Right cardiac atrium (tissue), 5 donors: ENCODE data around the gene PHC3. TPM values are rescaled to one million over a fixed set of nuclear protein-coding genes. Genes with fewer than 3 reads are reported as not detected.
A peak's percentile ranks its signal among the peaks of the same experiment; 100 is the strongest.

Experiments used
- ATAC-seq, 2 donors: fragments of 200-7000 bp; cut with Tn5 transposase; one replicate each; pipeline versions ENCODE4 v1.8.0 to v1.9.1; 2020; ENCODE audit warnings: moderate library complexity in 2 of 2, mild to moderate bottlenecking in 1 of 2
- DNase-seq, 3 donors: peaks; one replicate each; pipeline ENCODE4 v3.0.0-alpha.2; 2020
- H3K27ac ChIP-seq: one replicate; pipeline ENCODE4 v1.5.1; 2013; ENCODE audit warnings: mild to moderate bottlenecking, low read length, control low read depth, moderate library complexity
- H3K27me3 ChIP-seq: one replicate; pipeline ENCODE4 v1.6.1; 2013; ENCODE audit not compliant: control insufficient read depth, insufficient read depth
- H3K4me1 ChIP-seq: one replicate; pipeline ENCODE4 v1.6.1; 2013; ENCODE audit warnings: low read length; ENCODE audit not compliant: control insufficient read depth, insufficient read depth
- H3K4me3 ChIP-seq: one replicate; pipeline ENCODE4 v1.5.1; 2013; ENCODE audit warnings: low read length, control low read depth
- H3K9me3 ChIP-seq: one replicate; pipeline ENCODE4 v1.6.1; 2013; ENCODE audit warnings: low read length; ENCODE audit not compliant: control insufficient read depth
- whole genome bisulfite sequencing: extraction: QIAGEN DNeasy Blood & Tissue Kit; methylation state at CpG from one replicate; pipeline ENCODE4 v1.1.7; 2013; 5-methylcytosine and 5-hydroxymethylcytosine counted together
- intact Hi-C, 4 donors: fragments of 100-400 bp; cut with DNase I; formaldehyde crosslinking; loops; one replicate each; pipeline versions ENCODE4 v1.11.0 to v1.14.0; 2022 to 2023
- polyA plus RNA-seq: library from polyadenylated mRNA; stranded (reverse); fragments of 200-250 nt; gene quantifications from one replicate; pipeline ENCODE4 v1.2.3, GENCODE V29; 2013
- total RNA-seq, 4 donors: library from RNA; stranded (reverse); fragmentation: NEBNext Ultra II Directional; extraction: Animal tissue kit (Norgen Biotek cat#: 25700); gene quantifications; one replicate each; pipeline ENCODE4 v1.2.1, GENCODE V29; 2021
- donor health status: healthy with polysubstance abuse.
- donor health status: DM: no; HTN: yes; CAD: no.
- donor health status: DM: no; HTN: no; CAD: no.
- donor health status: DM: no; HTN: yes; CAD: no; lungs with severe emphysema.
- donor health status: DM: yes; HTN: yes; CAD: no.

PHC3 gene
- total and polyA plus RNA-seq, 5 donors: 6.2 to 62.4 (median 60.5) TPM

DNA sequence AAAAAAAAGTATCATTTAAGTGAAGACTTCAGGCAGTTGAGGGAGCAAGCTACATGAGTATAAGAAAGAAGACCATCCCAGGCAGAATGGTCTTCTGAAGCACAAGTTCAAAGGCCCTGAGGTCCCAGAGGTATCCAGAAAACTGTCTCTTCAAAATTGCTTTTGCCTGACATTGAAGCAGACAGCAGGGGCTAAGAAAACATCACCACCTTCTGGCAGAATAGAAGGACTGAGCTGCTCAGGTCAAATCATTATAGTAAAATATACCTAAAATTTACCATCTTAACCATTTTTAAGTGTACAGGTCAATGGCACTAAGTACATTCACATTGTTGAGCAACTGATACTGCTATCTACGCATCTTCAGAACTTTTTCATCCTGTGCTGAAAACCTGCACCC is 127.3 kb downstream of the PHC3 start:
- H3K4me3 ChIP-seq: no peak overlapping the region
- no peak overlapping the region for H3K27ac ChIP-seq
- intact Hi-C loops: no loop called here
- 95% methylated on average over 1 of the region's 1 CpG for WGBS
- H3K27me3 ChIP-seq: no peaks in the 10 kb centered on the region
- H3K9me3 ChIP-seq: no peaks in the 10 kb centered on the region
- DNase-seq: no peak
- peaks cover 3% of the 10 kb centered on the region for H3K4me1 ChIP-seq
- no peak for ATAC-seq

DNA sequence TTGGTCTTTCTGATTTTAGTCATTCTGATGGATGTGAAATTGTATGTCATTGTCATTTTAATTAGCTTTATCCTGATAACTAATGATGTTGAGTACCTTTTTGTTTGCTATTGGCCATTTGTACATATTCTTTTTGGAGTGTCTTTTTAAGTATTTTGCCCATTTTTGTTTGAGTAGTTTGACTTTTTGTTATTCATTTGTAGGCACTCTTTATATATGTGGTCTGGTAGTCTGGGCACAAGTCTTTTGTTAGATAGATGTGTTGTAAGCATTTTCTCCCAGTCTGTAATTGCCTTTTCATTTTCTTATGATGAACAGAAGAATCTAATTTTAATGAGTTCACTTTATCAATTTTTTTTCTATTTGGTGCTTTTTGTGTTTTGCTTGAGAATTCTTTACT is 129.1 kb downstream of the PHC3 start:
- H3K4me3 ChIP-seq: no peak overlapping the region
- DNase-seq (no peak), ATAC-seq (no peak)
- H3K4me1 ChIP-seq: peaks cover 3% of the 10 kb centered on the region
- no peaks in the 10 kb centered on the region for H3K27me3 ChIP-seq
- no peaks in the 10 kb centered on the region for H3K9me3 ChIP-seq
- intact Hi-C loops: no loop called here
- no peak overlapping the region for H3K27ac ChIP-seq

- 88% methylated on average over 4 of the region's 4 CpGs for WGBS
- no peak for ATAC-seq
- H3K9me3 ChIP-seq: no peaks in the 10 kb centered on the region
- H3K4me3 ChIP-seq: no peak overlapping the region
- no peak for DNase-seq
- H3K27ac ChIP-seq: no peak overlapping the region
- intact Hi-C loops: no loop called here
- H3K27me3 ChIP-seq: no peaks in the 10 kb centered on the region
- H3K4me1 ChIP-seq: peaks cover 3% of the 10 kb centered on the region
Observed at GRCh38 chr3:170050753-170051152, 130.8 kb downstream of the PHC3 start.

GRCh38 chr3:170049146-170050000 is 132.2 kb downstream of the PHC3 start:
- Histone ChIP-seq H3K27me3 (no peaks in the 10 kb centered on the region), H3K4me3 (no peak overlapping the region), H3K9me3 (no peaks in the 10 kb centered on the region), H3K4me1 (peaks cover 3% of the 10 kb centered on the region), H3K27ac (no peak overlapping the region)
- ATAC-seq: peak in 1 of 2 donors; percentile 70
- DNase-seq: peak in 2 of 3 donors; percentile 20 to 56
- WGBS: 51% methylated on average over 10 of the region's 10 CpGs
- intact Hi-C loops: no loop called here

GRCh38 chr3:170047133-170047404 is 134.5 kb downstream of the PHC3 start:
- ATAC-seq: no peak
- Histone ChIP-seq H3K27ac (no peak overlapping the region), H3K27me3 (no peaks in the 10 kb centered on the region), H3K4me3 (no peak overlapping the region), H3K4me1 (peaks cover 3% of the 10 kb centered on the region), H3K9me3 (no peaks in the 10 kb centered on the region)
- 98% methylated on average over 3 of the region's 3 CpGs for WGBS
- no peak for DNase-seq
- intact Hi-C loops: no loop called here

- Histone ChIP-seq H3K27ac (no peak overlapping the region), H3K9me3 (no peaks in the 10 kb centered on the region), H3K4me3 (no peak overlapping the region), H3K4me1 (peaks cover 3% of the 10 kb centered on the region), H3K27me3 (no peaks in the 10 kb centered on the region)
- DNase-seq (no peak), ATAC-seq (no peak)
- 79% methylated on average over 5 of the region's 5 CpGs for WGBS
- intact Hi-C loops: no loop called here
Observed at GRCh38 chr3:170046269-170047132, 135.0 kb downstream of the PHC3 start.

DNA sequence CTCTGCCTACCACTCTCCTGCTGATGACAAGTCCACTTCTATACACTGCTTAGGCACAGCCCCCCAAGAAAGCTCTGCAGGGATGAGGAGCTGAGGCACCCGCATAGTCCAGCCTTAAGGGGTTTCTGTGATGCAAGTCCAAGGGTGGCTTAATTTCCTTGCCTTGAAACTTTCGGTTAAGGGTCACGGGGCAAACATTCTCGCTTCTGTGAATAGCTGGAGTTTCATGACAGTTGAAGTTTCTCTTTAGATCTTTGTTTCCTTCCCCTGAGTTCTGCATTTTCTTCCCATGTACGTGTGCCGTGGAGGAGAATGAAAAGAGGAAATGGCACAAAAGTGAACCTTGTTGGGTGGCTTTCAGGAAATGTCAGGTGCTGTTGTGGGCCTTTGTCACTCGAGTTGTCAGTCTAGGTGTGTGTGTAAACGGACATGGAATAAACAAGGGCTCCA is 136.7 kb downstream of the PHC3 start:
- H3K4me3 ChIP-seq: no peak overlapping the region
- 72% methylated on average over 8 of the region's 8 CpGs for WGBS
- peak in 1 of 2 donors; percentile 11 for ATAC-seq
- intact Hi-C loops: no loop called here
- H3K27ac ChIP-seq: no peak overlapping the region
- no peaks in the 10 kb centered on the region for H3K9me3 ChIP-seq
- DNase-seq: no peak
- no peaks in the 10 kb centered on the region for H3K27me3 ChIP-seq
- H3K4me1 ChIP-seq: peaks cover 3% of the 10 kb centered on the region

GRCh38 chr3:170044271-170044670 is 137.3 kb downstream of the PHC3 start:
- Histone ChIP-seq H3K27ac (no peak overlapping the region), H3K27me3 (no peaks in the 10 kb centered on the region), H3K4me1 (no peaks in the 10 kb centered on the region), H3K9me3 (no peaks in the 10 kb centered on the region), H3K4me3 (no peak overlapping the region)
- WGBS: 89% methylated on average over 8 of the region's 8 CpGs
- intact Hi-C loops: no loop called here
- ATAC-seq (peak in 1 of 2 donors; percentile 19), DNase-seq (no peak)

- Histone ChIP-seq H3K4me3 (no peak overlapping the region), H3K27ac (no peak overlapping the region), H3K9me3 (no peaks in the 10 kb centered on the region), H3K27me3 (no peaks in the 10 kb centered on the region), H3K4me1 (no peaks in the 10 kb centered on the region)
- ATAC-seq: no peak
- DNase-seq: no peak
- intact Hi-C loops: no loop called here
- WGBS: 57% methylated on average over 7 of the region's 7 CpGs
Observed at GRCh38 chr3:170043506-170043905, 138.0 kb downstream of the PHC3 start.

GRCh38 chr3:170040418-170040817 is 141.1 kb downstream of the PHC3 start:
- ATAC-seq (no peak), DNase-seq (no peak)
- Histone ChIP-seq H3K4me3 (no peak overlapping the region), H3K4me1 (no peaks in the 10 kb centered on the region), H3K9me3 (no peaks in the 10 kb centered on the region), H3K27ac (no peak overlapping the region), H3K27me3 (no peaks in the 10 kb centered on the region)
- 41% methylated on average over 8 of the region's 8 CpGs for WGBS
- intact Hi-C loops: no loop called here

DNA sequence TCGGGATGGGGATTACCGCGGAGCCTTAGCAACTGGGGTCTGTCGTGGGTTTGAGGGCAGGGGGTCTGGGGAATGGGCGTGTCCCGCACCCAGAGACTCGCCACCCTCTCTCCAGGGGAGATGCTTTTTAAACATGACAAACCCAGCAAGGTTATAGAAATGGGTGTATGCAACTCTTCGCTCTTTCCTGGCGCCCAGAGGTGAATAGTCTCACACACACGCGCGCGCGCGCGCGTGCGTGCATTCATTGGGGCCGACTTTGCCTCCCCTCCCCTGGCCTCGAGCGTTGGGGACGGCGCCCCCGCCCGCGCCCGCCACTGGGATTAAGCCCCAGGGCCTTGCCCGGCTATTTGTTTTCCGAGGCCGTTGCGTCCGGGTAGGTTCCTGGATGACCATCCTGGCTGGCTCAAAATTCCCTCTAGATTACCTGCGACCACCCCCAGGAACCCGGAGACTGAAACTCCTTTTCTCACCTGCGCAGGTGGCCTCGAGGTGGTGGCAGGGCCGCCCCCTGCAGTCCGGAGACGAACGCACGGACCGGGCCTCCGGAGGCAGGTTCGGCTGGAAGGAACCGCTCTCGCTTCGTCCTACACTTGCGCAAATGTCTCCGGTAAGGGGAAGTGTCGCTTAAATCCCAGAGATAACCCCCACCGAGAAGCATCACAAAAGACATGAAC is 143.0 kb downstream of the PHC3 start:
- Histone ChIP-seq H3K27me3 (no peaks in the 10 kb centered on the region), H3K27ac (no peak overlapping the region), H3K9me3 (no peaks in the 10 kb centered on the region), H3K4me3 (peak overlapping the region; percentile 51), H3K4me1 (no peaks in the 10 kb centered on the region)
- peak; percentile 20 to 23 for ATAC-seq
- DNase-seq: no peak
- intact Hi-C loops: loop anchor here in 1 of 4 donors (10.0 kb wide), 1 partner anchor 184 kb away; no protein-coding TSS in a partner anchor
- WGBS: 6% methylated on average over 51 of the region's 51 CpGs
